Trophoblast cell (in vitro differentiated cells and primary cell): ENCODE results near the gene VPS9D1.
"Not testable (repeated sequence)": the region's sequence is repeated elsewhere in the genome, so short reads cannot be mapped to it uniquely, and the experiment has no call there.

Source experiments
- DNase-seq, 2 donors: peaks; one replicate each; pipeline ENCODE4 v3.0.0-alpha.2; 2016
- H2AFZ ChIP-seq: 2 replicates; pipeline ENCODE4 v1.6.1; 2013; ENCODE audit warnings: low read length, moderate library complexity, mild to moderate bottlenecking; ENCODE audit not compliant: insufficient read depth, poor library complexity
- H2AK5ac ChIP-seq: 2 replicates; pipeline ENCODE4 v1.6.1; 2013; ENCODE audit warnings: mild to moderate bottlenecking, low read length
- H2BK120ac ChIP-seq: 2 replicates; pipeline ENCODE4 v1.6.1; 2013; ENCODE audit warnings: low read length, mild to moderate bottlenecking, moderate library complexity; ENCODE audit not compliant: insufficient read depth, poor library complexity
- H2BK12ac ChIP-seq: 2 replicates; pipeline ENCODE4 v1.6.1; 2013; ENCODE audit warnings: mild to moderate bottlenecking, low read length, moderate library complexity
- H2BK5ac ChIP-seq: 2 replicates; pipeline ENCODE4 v1.6.1; 2013; ENCODE audit warnings: low read length, low read depth, moderate library complexity, mild to moderate bottlenecking; ENCODE audit not compliant: poor library complexity
- H3K14ac ChIP-seq: 2 replicates; pipeline ENCODE4 v1.6.1; 2013; ENCODE audit warnings: mild to moderate bottlenecking, low read length
- H3K18ac ChIP-seq: 2 replicates; pipeline ENCODE4 v1.6.1; 2013; ENCODE audit warnings: mild to moderate bottlenecking, low read length
- H3K23ac ChIP-seq: 2 replicates; pipeline ENCODE4 v1.6.1; 2013; ENCODE audit warnings: low read length
- H3K27ac ChIP-seq: 2 replicates; pipeline ENCODE4 v1.5.1; 2013; ENCODE audit warnings: low read depth, mild to moderate bottlenecking, inconsistent platforms, low read length, moderate library complexity
- H3K27me3 ChIP-seq: 2 replicates; pipeline ENCODE4 v1.6.1; 2013; ENCODE audit warnings: inconsistent platforms, mild to moderate bottlenecking, low read length, moderate library complexity; ENCODE audit not compliant: insufficient read depth
- H3K36me3 ChIP-seq, 2 experiments: 1 replicate in 1 of 2; 2 replicates in 1 of 2; pipeline ENCODE4 v1.6.1; 2013; ENCODE audit warnings: low read length in 2 of 2, mild to moderate bottlenecking in 2 of 2, moderate library complexity in 1 of 2; ENCODE audit not compliant: insufficient read depth in 2 of 2, control insufficient read depth in 1 of 2
- H3K4ac ChIP-seq: 2 replicates; pipeline ENCODE4 v1.6.1; 2013; ENCODE audit warnings: low read depth, mild to moderate bottlenecking, low read length, moderate library complexity
- H3K4me1 ChIP-seq, 2 experiments: 1 replicate in 1 of 2; 2 replicates in 1 of 2; pipeline ENCODE4 v1.6.1; 2013; ENCODE audit warnings: low read length in 2 of 2, mild to moderate bottlenecking in 2 of 2, moderate library complexity in 1 of 2; ENCODE audit not compliant: insufficient read depth in 2 of 2, control insufficient read depth in 1 of 2
- H3K4me2 ChIP-seq: 2 replicates; pipeline ENCODE4 v1.6.1; 2013; ENCODE audit warnings: inconsistent platforms, mild to moderate bottlenecking, low read length, moderate library complexity
- H3K4me3 ChIP-seq: 2 replicates; pipeline ENCODE4 v1.5.1; 2013; ENCODE audit warnings: mild to moderate bottlenecking, low read depth, low read length, inconsistent platforms
- H3K79me1 ChIP-seq: one replicate; pipeline ENCODE4 v1.6.1; 2013; ENCODE audit warnings: low read length
- H3K79me2 ChIP-seq: 2 replicates; pipeline ENCODE4 v1.6.1; 2013; ENCODE audit warnings: low read length, mild to moderate bottlenecking; ENCODE audit not compliant: control insufficient read depth, insufficient read depth, poor library complexity
- H3K9ac ChIP-seq: 2 replicates; pipeline ENCODE4 v1.6.1; 2013; ENCODE audit warnings: mild to moderate bottlenecking, low read length
- H3K9me3 ChIP-seq: 2 replicates; pipeline ENCODE4 v1.6.1; 2013; ENCODE audit warnings: low read depth, mild to moderate bottlenecking, control low read depth, inconsistent platforms, low read length; ENCODE audit not compliant: insufficient read depth
- H4K12ac ChIP-seq: 2 replicates; pipeline ENCODE4 v1.6.1; 2013; ENCODE audit warnings: low read depth, mild to moderate bottlenecking, low read length, moderate library complexity
- H4K8ac ChIP-seq: 2 replicates; pipeline ENCODE4 v1.6.1; 2013; ENCODE audit warnings: low read depth, mild to moderate bottlenecking, low read length, moderate library complexity
- H4K91ac ChIP-seq: one replicate; pipeline ENCODE4 v1.6.1; 2013; ENCODE audit warnings: low read depth, mild to moderate bottlenecking, low read length, moderate library complexity
- WGBS: extraction: QIAGEN DNeasy Blood & Tissue Kit; methylation state at CpG from one replicate; pipeline ENCODE4 v1.1.7; 2013; ENCODE audit warnings: missing lambda C conversion rate; ENCODE audit not compliant: insufficient read length, insufficient coverage; ENCODE audit errors: extremely low coverage; 5-methylcytosine and 5-hydroxymethylcytosine counted together

VPS9D1 gene

GRCh38 chr16:89685916-89686315 is 34.8 kb downstream of the VPS9D1 start:
- Histone ChIP-seq H3K27ac (no peak overlapping the region), H3K79me2 (peaks cover 8% of the 10 kb centered on the region), H3K14ac (no peak overlapping the region), H3K36me3 (peaks cover 21 to 28% of the 10 kb centered on the region in 2 experiments), H3K4ac (no peak overlapping the region), H3K9me3 (peaks cover 16% of the 10 kb centered on the region), H4K91ac (no peak overlapping the region), H3K18ac (no peak overlapping the region), H4K12ac (no peak overlapping the region), H3K27me3 (no peaks in the 10 kb centered on the region), H3K79me1 (peaks cover 6% of the 10 kb centered on the region), H2BK12ac (no peak overlapping the region), H3K4me3 (no peak overlapping the region), H3K9ac (no peak overlapping the region), H3K4me1 (peaks cover 6 to 7% of the 10 kb centered on the region in 2 experiments), H2BK120ac (no peak overlapping the region), H2AK5ac (no peak overlapping the region), H4K8ac (no peak overlapping the region), H3K4me2 (no peak overlapping the region), H3K23ac (no peak overlapping the region), H2BK5ac (no peak overlapping the region), H2AFZ (no peak overlapping the region)
- DNase-seq, result no peak
- WGBS, result no CpG with 5 or more reads among the region's 1 CpG

- WGBS, result no CpG with 5 or more reads among the region's 2 CpGs
- no peak overlapping the region for H2AFZ ChIP-seq
Measured at GRCh38 chr16:89678258-89678657, 42.4 kb downstream of the VPS9D1 start.

GRCh38 chr16:89672177-89672941 is 48.3 kb downstream of the VPS9D1 start:
- no peak overlapping the region for H3K27ac ChIP-seq
- no peak overlapping the region for H2BK120ac ChIP-seq
- H2BK5ac ChIP-seq, result no peak overlapping the region
- H2AK5ac ChIP-seq, result no peak overlapping the region
- no CpG with 5 or more reads among the region's 16 CpGs for WGBS
- peaks cover 3 to 5% of the 10 kb centered on the region in 2 experiments for H3K36me3 ChIP-seq
- no peaks in the 10 kb centered on the region for H3K79me2 ChIP-seq
- H3K4me1 ChIP-seq, result no peaks in the 10 kb centered on the region
- H4K12ac ChIP-seq, result no peak overlapping the region
- H3K4me2 ChIP-seq, result no peak overlapping the region
- H4K8ac ChIP-seq, result no peak overlapping the region
- no peak overlapping the region for H3K4ac ChIP-seq
- H2BK12ac ChIP-seq, result no peak overlapping the region
- no peaks in the 10 kb centered on the region for H3K79me1 ChIP-seq
- H3K18ac ChIP-seq, result no peak overlapping the region
- no peak overlapping the region for H3K23ac ChIP-seq
- H3K4me3 ChIP-seq, result no peak overlapping the region
- no peak overlapping the region for H3K14ac ChIP-seq
- H3K9me3 ChIP-seq, result no peaks in the 10 kb centered on the region
- no peaks in the 10 kb centered on the region for H3K27me3 ChIP-seq
- H3K9ac ChIP-seq, result no peak overlapping the region
- no peak overlapping the region for H4K91ac ChIP-seq
- DNase-seq, result no peak
- H2AFZ ChIP-seq, result no peak overlapping the region

More at GRCh38 chr16:89678258-89678657, 42.4 kb downstream of the VPS9D1 start:
- Histone ChIP-seq H4K8ac (no peak overlapping the region), H4K12ac (no peak overlapping the region), H3K4me2 (no peak overlapping the region), H2BK120ac (no peak overlapping the region), H2BK5ac (no peak overlapping the region), H3K4ac (no peak overlapping the region), H3K27ac (no peak overlapping the region), H3K79me2 (no peaks in the 10 kb centered on the region), H3K4me3 (no peak overlapping the region), H3K18ac (no peak overlapping the region), H3K79me1 (no peaks in the 10 kb centered on the region), H2AK5ac (no peak overlapping the region), H3K14ac (no peak overlapping the region), H2BK12ac (no peak overlapping the region), H3K9ac (no peak overlapping the region), H3K4me1 (no peaks in the 10 kb centered on the region), H3K27me3 (no peaks in the 10 kb centered on the region), H4K91ac (no peak overlapping the region), H3K9me3 (peaks cover 14% of the 10 kb centered on the region), H3K36me3 (peaks cover 4 to 7% of the 10 kb centered on the region in 2 experiments), H3K23ac (no peak overlapping the region)
- DNase-seq, result no peak

GRCh38 chr16:89671565-89671964 is 49.1 kb downstream of the VPS9D1 start:
- H4K91ac ChIP-seq, result not testable (repeated sequence)

More at GRCh38 chr16:89671565-89671964, 49.1 kb downstream of the VPS9D1 start:
- not testable (repeated sequence) for H3K4ac ChIP-seq, H2AK5ac ChIP-seq, H3K23ac ChIP-seq, H3K9me3 ChIP-seq, H2AFZ ChIP-seq, H3K36me3 ChIP-seq, H2BK5ac ChIP-seq, H3K9ac ChIP-seq, H2BK120ac ChIP-seq, H3K4me2 ChIP-seq, H4K12ac ChIP-seq, H3K27ac ChIP-seq, H3K18ac ChIP-seq, H3K4me1 ChIP-seq, H3K27me3 ChIP-seq, H4K8ac ChIP-seq, DNase-seq, H3K4me3 ChIP-seq, H3K14ac ChIP-seq, H2BK12ac ChIP-seq, H3K79me2 ChIP-seq, H3K79me1 ChIP-seq
- no CpG with 5 or more reads among the region's 4 CpGs for WGBS
